EH (cell line): ENCODE results near the gene STAM2.

Source experiments
- DNase-seq: peaks from one replicate; pipeline ENCODE4 v3.0.0-alpha.2; 2015; ENCODE audit warnings: low read depth

STAM2 gene

GRCh38 chr2:152071092-152071491, 104.5 kb downstream of the STAM2 start:
- no peak for DNase-seq

- DNase-seq, result no peak
Measured at GRCh38 chr2:152068226-152068625, 107.3 kb downstream of the STAM2 start.

GRCh38 chr2:152067823-152068222, 107.7 kb downstream of the STAM2 start:
- DNase-seq, result no peak
